DND-41 (cell line): ENCODE measurements around the gene KAT2A.

ENCODE experiments used
- ATAC-seq: fragments of 200-7000 bp; cut with Tn5 transposase; 3 replicates; pipeline ENCODE4 v1.9.1; 2021; ENCODE audit warnings: low read depth; ENCODE audit not compliant: insufficient read depth
- DNase-seq: peaks from one replicate; pipeline ENCODE4 v3.0.0-alpha.2; 2020
- H2AFZ ChIP-seq: 2 replicates; pipeline ENCODE4 v1.6.0; 2012; ENCODE audit warnings: low read depth, low read length
- H3K27ac ChIP-seq: 2 replicates; pipeline ENCODE4 v1.5.1; 2012; ENCODE audit warnings: low read length, inconsistent platforms
- H3K27me3 ChIP-seq: fragments of 200-600 bp; sonication (generic); 2 replicates; pipeline ENCODE4 v1.6.0; 2012; ENCODE audit warnings: low read length, mild to moderate bottlenecking, inconsistent platforms; ENCODE audit not compliant: insufficient read depth, poor library complexity
- H3K36me3 ChIP-seq: 2 replicates; pipeline ENCODE4 v1.5.1; 2012; ENCODE audit warnings: low read length, inconsistent platforms; ENCODE audit not compliant: insufficient read depth
- H3K4me1 ChIP-seq: 2 replicates; pipeline ENCODE4 v1.5.1; 2012; ENCODE audit warnings: mild to moderate bottlenecking, low read length; ENCODE audit not compliant: insufficient read depth
- H3K4me2 ChIP-seq: 2 replicates; pipeline ENCODE4 v1.6.0; 2012; ENCODE audit warnings: mild to moderate bottlenecking, moderate library complexity, low read length, inconsistent platforms; ENCODE audit not compliant: insufficient read depth
- H3K4me3 ChIP-seq, 2 experiments: fragments of 200-600 bp in 1 of 2; shearing (Covaris generic) in 1 of 2; 2 replicates each; pipeline ENCODE4 v1.5.1; 2012 to 2016; ENCODE audit warnings: inconsistent platforms in 2 of 2, low read length in 2 of 2, mild to moderate bottlenecking in 2 of 2, low read depth in 1 of 2, moderate library complexity in 1 of 2
- H3K79me2 ChIP-seq: 2 replicates; pipeline ENCODE4 v1.6.0; 2012; ENCODE audit warnings: low read length, inconsistent platforms; ENCODE audit not compliant: insufficient read depth
- H3K9ac ChIP-seq: 2 replicates; pipeline ENCODE4 v1.6.0; 2012; ENCODE audit warnings: low read depth, mild to moderate bottlenecking, inconsistent platforms, low read length, moderate library complexity
- H3K9me3 ChIP-seq: 2 replicates; pipeline ENCODE4 v1.5.1; 2012; ENCODE audit warnings: low read length, moderate library complexity, mild to moderate bottlenecking, inconsistent platforms; ENCODE audit not compliant: insufficient read depth, severe bottlenecking
- H4K20me1 ChIP-seq: 2 replicates; pipeline ENCODE4 v1.6.0; 2012; ENCODE audit warnings: low read length; ENCODE audit not compliant: insufficient read depth
- CTCF ChIP-seq: IDR thresholded peaks from 2 replicates; pipeline ENCODE4 v1.5.1; 2012; ENCODE audit warnings: borderline replicate concordance, low read length, moderate library complexity, mild to moderate bottlenecking; ENCODE audit not compliant: poor library complexity, severe bottlenecking; ENCODE audit errors: extremely low read depth
- EZH2 ChIP-seq: IDR thresholded peaks from 3 replicates; pipeline ENCODE4 v1.6.1; 2012; ENCODE audit warnings: borderline replicate concordance, low read depth, mild to moderate bottlenecking, moderate library complexity, low read length, inconsistent platforms; ENCODE audit not compliant: severe bottlenecking

The KAT2A gene

GRCh38 chr17:42163113-42163512 is 41.9 kb upstream of the KAT2A start:
- TF ChIP-seq EZH2 (no peak), CTCF (peak; percentile 74)
- Histone ChIP-seq H3K4me1 (no peaks in the 10 kb centered on the region), H2AFZ (no peak overlapping the region), H3K4me3 (no peak overlapping the region), H3K27me3 (no peaks in the 10 kb centered on the region), H3K9me3 (no peaks in the 10 kb centered on the region), H3K4me2 (no peak overlapping the region), H4K20me1 (no peaks in the 10 kb centered on the region), H3K36me3 (no peaks in the 10 kb centered on the region), H3K27ac (no peak overlapping the region), H3K9ac (no peak overlapping the region), H3K79me2 (no peaks in the 10 kb centered on the region)
- no peak; the same call in 2 of the 3 replicates for ATAC-seq
- DNase-seq = peak; percentile 38

- no peak overlapping the region for H3K27ac ChIP-seq
- H3K9me3 ChIP-seq = no peaks in the 10 kb centered on the region
- no peak for DNase-seq
- no peak overlapping the region for H3K4me3 ChIP-seq
- no peaks in the 10 kb centered on the region for H3K79me2 ChIP-seq
- no peak overlapping the region for H3K9ac ChIP-seq
- no peaks in the 10 kb centered on the region for H3K27me3 ChIP-seq
- H2AFZ ChIP-seq = no peak overlapping the region
- TF ChIP-seq CTCF = no peak
- TF ChIP-seq EZH2 = no peak
- H3K4me2 ChIP-seq = no peak overlapping the region
- ATAC-seq = no peak
- H4K20me1 ChIP-seq = no peaks in the 10 kb centered on the region
- peaks cover 7% of the 10 kb centered on the region for H3K4me1 ChIP-seq
- no peaks in the 10 kb centered on the region for H3K36me3 ChIP-seq
These were observed 39.4 kb upstream of the KAT2A start for GRCh38 chr17:42160531-42160910.

GRCh38 chr17:42159796-42160530 is 38.8 kb upstream of the KAT2A start:
- no peaks in the 10 kb centered on the region for H3K79me2 ChIP-seq
- ATAC-seq (no peak), DNase-seq (no peak)
- no peaks in the 10 kb centered on the region for H3K27me3 ChIP-seq
- H3K4me1 ChIP-seq = peaks cover 11% of the 10 kb centered on the region
- H3K36me3 ChIP-seq = no peaks in the 10 kb centered on the region
- H3K27ac ChIP-seq = no peak overlapping the region
- H3K4me2 ChIP-seq = no peak overlapping the region
- H3K9me3 ChIP-seq = no peaks in the 10 kb centered on the region
- no peak overlapping the region for H3K4me3 ChIP-seq
- no peaks in the 10 kb centered on the region for H4K20me1 ChIP-seq
- no peak overlapping the region for H3K9ac ChIP-seq
- TF ChIP-seq CTCF (no peak), EZH2 (no peak)
- no peak overlapping the region; the same call in 1 of the 2 replicates for H2AFZ ChIP-seq
